Suprapubic skin (tissue), 3 donors: ENCODE measurements around the gene STX12.
"Not testable (repeated sequence)": the region's sequence is repeated elsewhere in the genome, so short reads cannot be mapped to it uniquely, and the experiment has no call there.

ENCODE experiments used
- EP300 ChIP-seq: sonication (generic); formaldehyde crosslinking; IDR thresholded peaks from one replicate; pipeline ENCODE4 v1.6.1; 2017; ENCODE audit warnings: antibody characterized with exemption
- POLR2A ChIP-seq, 2 donors: fragments of 450-650 bp; IDR thresholded peaks; one replicate each; pipeline ENCODE4 v1.6.1; 2017; ENCODE audit warnings: antibody characterized with exemption in 2 of 2, mild to moderate bottlenecking in 2 of 2, moderate library complexity in 2 of 2
- TF ChIP-seq, protein P1 (sequence below), 2 donors: fragments of 200-600 bp in 1 of 2; fragments of 450-650 bp in 1 of 2; sonication (generic) in 1 of 2; IDR thresholded peaks; one replicate each; pipeline ENCODE4 v1.5.1; 2016 to 2019; ENCODE audit warnings: antibody characterized with exemption in 2 of 2, mild to moderate bottlenecking in 1 of 2, moderate library complexity in 1 of 2

DNA sequence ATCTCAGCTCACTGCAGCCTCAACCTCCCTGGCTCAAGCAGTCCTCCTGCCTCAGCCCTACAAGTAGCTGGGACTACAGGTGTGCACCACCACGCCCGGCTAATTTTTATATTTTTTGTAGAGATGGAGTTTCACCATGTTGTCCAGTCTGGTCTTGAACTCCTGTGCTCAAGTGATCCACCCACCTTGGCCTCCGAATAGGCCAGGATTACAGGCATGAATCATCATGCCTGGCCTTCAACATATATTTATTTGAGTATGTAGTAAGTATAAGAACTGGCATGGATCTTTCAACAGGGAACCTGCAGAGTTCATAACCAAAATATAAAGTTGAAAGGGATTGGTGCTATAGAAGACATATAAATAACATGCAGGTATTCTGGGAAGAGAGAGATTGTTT, 2.3 kb downstream of the STX12 start:
- TF ChIP-seq, protein P1, sequence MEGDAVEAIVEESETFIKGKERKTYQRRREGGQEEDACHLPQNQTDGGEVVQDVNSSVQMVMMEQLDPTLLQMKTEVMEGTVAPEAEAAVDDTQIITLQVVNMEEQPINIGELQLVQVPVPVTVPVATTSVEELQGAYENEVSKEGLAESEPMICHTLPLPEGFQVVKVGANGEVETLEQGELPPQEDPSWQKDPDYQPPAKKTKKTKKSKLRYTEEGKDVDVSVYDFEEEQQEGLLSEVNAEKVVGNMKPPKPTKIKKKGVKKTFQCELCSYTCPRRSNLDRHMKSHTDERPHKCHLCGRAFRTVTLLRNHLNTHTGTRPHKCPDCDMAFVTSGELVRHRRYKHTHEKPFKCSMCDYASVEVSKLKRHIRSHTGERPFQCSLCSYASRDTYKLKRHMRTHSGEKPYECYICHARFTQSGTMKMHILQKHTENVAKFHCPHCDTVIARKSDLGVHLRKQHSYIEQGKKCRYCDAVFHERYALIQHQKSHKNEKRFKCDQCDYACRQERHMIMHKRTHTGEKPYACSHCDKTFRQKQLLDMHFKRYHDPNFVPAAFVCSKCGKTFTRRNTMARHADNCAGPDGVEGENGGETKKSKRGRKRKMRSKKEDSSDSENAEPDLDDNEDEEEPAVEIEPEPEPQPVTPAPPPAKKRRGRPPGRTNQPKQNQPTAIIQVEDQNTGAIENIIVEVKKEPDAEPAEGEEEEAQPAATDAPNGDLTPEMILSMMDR (IDR thresholded peaks at IDR 0.05) = not testable (repeated sequence)
- not testable (repeated sequence) for TF ChIP-seq POLR2A (IDR thresholded peaks at IDR 0.05); EP300
